ENCODE data around the gene BLM. TPM values are rescaled to one million over a fixed set of nuclear protein-coding genes. Genes with fewer than 3 reads are reported as not detected.

The BLM gene
- total RNA-seq, 1 experiment from 2014 or later: 24.6 TPM

- POLR2A ChIA-PET: no interaction called here
- Histone ChIP-seq H3K4me2 (ENCODE audit: low read length) (no peak overlapping the region), H3K9ac (ENCODE audit: low read length) (no peak overlapping the region), H3K9me2 (ENCODE audit: insufficient read depth) (no peaks in the 10 kb centered on the region), H3K9me3 (ENCODE audit: control insufficient read depth in 1 of 2, insufficient read depth in 1 of 2, low read depth in 1 of 2, low read length in 2 of 2) (no peaks in the 10 kb centered on the region), H3K36me3 (ENCODE audit: control insufficient read depth in 1 of 2, insufficient read depth in 2 of 2, low read length in 2 of 2) (no peaks in the 10 kb centered on the region), H3K27ac (ENCODE audit: low read depth, low read length) (no peak overlapping the region), H3K4me1 (ENCODE audit: control insufficient read depth in 1 of 2, insufficient read depth in 2 of 2, low read length in 2 of 2) (peaks cover 0 to 5% of the 10 kb centered on the region in 2 experiments; a peak in 1 of 4 replicates), H3K79me2 (ENCODE audit: insufficient read depth, low read length) (no peaks in the 10 kb centered on the region), H2AFZ (ENCODE audit: low read depth, low read length, poor library complexity, severe bottlenecking) (no peak overlapping the region), H3K27me3 (ENCODE audit: insufficient read depth, low read length) (no peaks in the 10 kb centered on the region), H3K4me3 (replicated peaks in 1 of 2; ENCODE audit: low read depth in 1 of 2, low read length in 2 of 2) (no peak overlapping the region), H4K20me1 (ENCODE audit: insufficient read depth) (no peaks in the 10 kb centered on the region)
- CTCF ChIA-PET: no interaction called here
- TF ChIP-seq POLR2A (IDR thresholded peaks at IDR 0.05; ENCODE audit: borderline replicate concordance, extremely low read depth, insufficient read depth, insufficient read length): no peak
- TF ChIP-seq RAD21 (IDR thresholded peaks at IDR 0.05; ENCODE audit: low read depth): no peak
- no peak for TF ChIP-seq TCF7L2 (IDR thresholded peaks at IDR 0.05; ENCODE audit: borderline replicate concordance, extremely low read depth, insufficient read depth, insufficient read length)
- TF ChIP-seq ELF1 (IDR thresholded peaks at IDR 0.05; ENCODE audit: borderline replicate concordance, low read depth): no peak
- no peak for TF ChIP-seq CTCF (IDR thresholded peaks at IDR 0.05 in 2 of 3, conservative IDR thresholded peaks at IDR 0.05 in 1 of 3; ENCODE audit: borderline replicate concordance in 1 of 3, insufficient read depth in 1 of 3, low read depth in 2 of 3, low read length in 2 of 3)
- TF ChIP-seq REST (IDR thresholded peaks at IDR 0.05; ENCODE audit: low read depth): no peak
- TF ChIP-seq MAX (IDR thresholded peaks at IDR 0.05): no peak
- no peak for TF ChIP-seq YY1 (IDR thresholded peaks at IDR 0.05; ENCODE audit: extremely low read depth, insufficient replicate concordance, low read depth, low read length)
- TF ChIP-seq EZH2 (IDR thresholded peaks at IDR 0.05): no peak
- intact Hi-C loops (cut with micrococcal nuclease): no loop called here
- RAD21 ChIA-PET (ENCODE audit: low non-redundant PET in 1 of 2, low total read pairs in 2 of 2, uncharacterized antibody in 2 of 2, unreplicated experiment in 2 of 2): no interaction called here
- ATAC-seq (no peak), DNase-seq (ENCODE audit: low read depth, low spot score) (no peak)
- BruUV-seq (replicated peaks): no TSS peak
Measured at GRCh38 chr15:90838139-90838538, 121.0 kb downstream of the BLM start.

Measured in HCT116 (cell line).